ENCODE results near the gene GCGR.

- TF ChIP-seq CTCF (IDR thresholded peaks at IDR 0.05) (no peak), MLX (CRISPR knock-in tag; IDR thresholded peaks at IDR 0.05) (no peak)
Measured at GRCh38 chr17:81863123-81863675, 59.2 kb downstream of the GCGR start.

Measured in WTC11 (cell line).